AG04449 (cell line): ENCODE results near the gene BRSK2.

Experiments
- CTCF ChIA-PET: fragments of 350-600 bp; formaldehyde crosslinking; extraction: SDS; loops from one replicate; lab custom pipeline; 2021; ENCODE audit warnings: antibody characterized with exemption; lab: Yijun Ruan, JAX
- POLR2A ChIA-PET: fragments of 400-600, 350-600 bp; formaldehyde crosslinking; extraction: SDS; loops from one replicate; lab custom pipeline; 2020; ENCODE audit warnings: antibody characterized with exemption, inconsistent platforms; lab: Yijun Ruan, JAX
- DNase-seq: peaks from one replicate; pipeline ENCODE4 v3.0.0-alpha.2; 2010; ENCODE audit warnings: low read depth, low spot score
- H3K4me3 ChIP-seq: 2 replicates; pipeline ENCODE4 v1.5.1; 2011; ENCODE audit warnings: low read depth, mild to moderate bottlenecking, control low read depth, low read length
- TF ChIP-seq, protein P1 (sequence below): IDR thresholded peaks from one replicate; pipeline ENCODE4 v1.5.1; 2011; ENCODE audit warnings: mild to moderate bottlenecking, moderate library complexity, low read length, control low read depth, inconsistent platforms; ENCODE audit not compliant: insufficient read depth; ENCODE audit errors: missing control alignments

BRSK2 gene

DNA sequence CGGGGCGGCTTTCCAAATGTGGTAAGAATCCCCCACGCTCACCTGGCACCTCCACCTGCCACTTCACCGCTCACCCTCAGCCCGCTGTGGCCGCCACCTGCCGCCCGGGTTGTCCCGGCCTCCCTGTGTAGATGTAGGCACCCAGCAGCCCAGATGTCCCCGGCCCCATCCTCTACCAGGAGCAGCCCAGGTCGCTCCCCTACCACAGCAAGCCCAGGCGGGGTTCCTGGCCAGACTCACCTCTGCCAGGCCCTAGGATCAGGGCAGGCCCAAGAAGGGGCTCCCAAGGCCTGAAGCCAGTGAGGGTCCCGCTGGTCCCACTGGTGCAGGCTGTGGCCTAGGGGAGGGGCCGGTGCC is 69.5 kb downstream of the BRSK2 start:
- TF ChIP-seq, protein P1, sequence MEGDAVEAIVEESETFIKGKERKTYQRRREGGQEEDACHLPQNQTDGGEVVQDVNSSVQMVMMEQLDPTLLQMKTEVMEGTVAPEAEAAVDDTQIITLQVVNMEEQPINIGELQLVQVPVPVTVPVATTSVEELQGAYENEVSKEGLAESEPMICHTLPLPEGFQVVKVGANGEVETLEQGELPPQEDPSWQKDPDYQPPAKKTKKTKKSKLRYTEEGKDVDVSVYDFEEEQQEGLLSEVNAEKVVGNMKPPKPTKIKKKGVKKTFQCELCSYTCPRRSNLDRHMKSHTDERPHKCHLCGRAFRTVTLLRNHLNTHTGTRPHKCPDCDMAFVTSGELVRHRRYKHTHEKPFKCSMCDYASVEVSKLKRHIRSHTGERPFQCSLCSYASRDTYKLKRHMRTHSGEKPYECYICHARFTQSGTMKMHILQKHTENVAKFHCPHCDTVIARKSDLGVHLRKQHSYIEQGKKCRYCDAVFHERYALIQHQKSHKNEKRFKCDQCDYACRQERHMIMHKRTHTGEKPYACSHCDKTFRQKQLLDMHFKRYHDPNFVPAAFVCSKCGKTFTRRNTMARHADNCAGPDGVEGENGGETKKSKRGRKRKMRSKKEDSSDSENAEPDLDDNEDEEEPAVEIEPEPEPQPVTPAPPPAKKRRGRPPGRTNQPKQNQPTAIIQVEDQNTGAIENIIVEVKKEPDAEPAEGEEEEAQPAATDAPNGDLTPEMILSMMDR, result no peak
- H3K4me3 ChIP-seq, result no peak overlapping the region
- DNase-seq, result no peak
- POLR2A ChIA-PET, result no interaction called here
- CTCF ChIA-PET, result no interaction called here

DNA sequence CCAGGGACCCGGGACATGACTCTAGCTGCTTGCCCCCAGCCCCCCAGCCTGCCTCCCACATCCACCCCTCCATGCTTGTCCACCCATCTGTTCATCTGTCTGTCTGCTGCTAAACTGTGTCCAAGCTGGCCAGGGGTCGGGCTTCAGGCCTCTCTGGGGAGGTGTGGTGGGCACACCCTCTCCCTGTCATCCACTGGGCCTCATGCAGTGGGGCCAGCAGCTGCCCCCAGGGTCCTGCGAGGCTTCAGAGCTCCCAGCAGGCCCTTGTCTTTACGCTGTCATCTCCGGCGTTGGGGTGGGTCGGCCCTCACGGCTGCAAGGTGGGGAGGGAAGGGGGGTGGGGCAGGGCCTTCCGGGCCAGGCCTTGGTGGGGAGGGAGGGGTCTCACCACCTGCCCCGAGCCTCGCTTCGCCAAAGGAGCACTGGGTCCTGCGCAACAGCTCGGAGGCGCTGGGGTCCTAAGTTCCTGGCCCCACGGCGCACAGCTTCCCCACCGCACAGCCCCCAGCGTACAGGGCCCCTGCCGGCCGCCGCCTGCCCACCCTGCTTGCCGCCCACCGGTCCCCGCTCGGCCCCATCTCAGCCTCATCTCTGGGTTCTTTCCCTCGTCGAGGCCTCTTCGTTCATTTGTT is 70.1 kb downstream of the BRSK2 start:
- TF ChIP-seq, protein P1, result no peak
- ChIA-PET POLR2A (no interaction called here), CTCF (no interaction called here)
- DNase-seq, result no peak
- H3K4me3 ChIP-seq, result no peak overlapping the region

DNA sequence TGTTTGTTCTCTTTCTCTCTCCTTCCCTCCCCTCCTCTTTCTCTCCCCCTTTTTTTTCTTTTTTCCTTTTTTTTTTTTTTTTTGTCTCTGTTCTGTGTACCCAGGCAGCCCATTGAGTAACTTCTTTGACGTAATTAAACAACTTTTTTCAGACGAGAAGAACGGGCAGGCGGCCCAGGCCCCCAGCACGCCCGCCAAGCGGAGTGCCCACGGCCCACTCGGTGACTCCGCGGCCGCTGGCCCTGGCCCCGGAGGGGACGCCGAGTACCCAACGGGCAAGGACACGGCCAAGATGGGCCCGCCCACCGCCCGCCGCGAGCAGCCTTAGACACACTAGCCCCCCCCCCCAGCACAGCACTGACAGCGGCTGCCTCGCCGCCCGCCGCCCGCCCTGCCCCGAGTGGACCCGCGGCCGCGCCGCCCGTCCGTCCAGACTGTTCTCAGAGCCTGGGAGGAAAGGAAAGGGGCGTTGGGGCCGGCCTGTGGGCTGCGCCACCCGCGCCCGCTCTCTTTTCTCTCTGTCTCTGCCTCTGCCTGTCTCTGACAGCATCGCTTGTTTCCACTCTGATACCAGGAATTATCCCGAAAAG is 70.8 kb downstream of the BRSK2 start:
- TF ChIP-seq, protein P1, result no peak
- POLR2A ChIA-PET, result no interaction called here
- H3K4me3 ChIP-seq, result no peak overlapping the region
- CTCF ChIA-PET, result no interaction called here
- no peak for DNase-seq

DNA sequence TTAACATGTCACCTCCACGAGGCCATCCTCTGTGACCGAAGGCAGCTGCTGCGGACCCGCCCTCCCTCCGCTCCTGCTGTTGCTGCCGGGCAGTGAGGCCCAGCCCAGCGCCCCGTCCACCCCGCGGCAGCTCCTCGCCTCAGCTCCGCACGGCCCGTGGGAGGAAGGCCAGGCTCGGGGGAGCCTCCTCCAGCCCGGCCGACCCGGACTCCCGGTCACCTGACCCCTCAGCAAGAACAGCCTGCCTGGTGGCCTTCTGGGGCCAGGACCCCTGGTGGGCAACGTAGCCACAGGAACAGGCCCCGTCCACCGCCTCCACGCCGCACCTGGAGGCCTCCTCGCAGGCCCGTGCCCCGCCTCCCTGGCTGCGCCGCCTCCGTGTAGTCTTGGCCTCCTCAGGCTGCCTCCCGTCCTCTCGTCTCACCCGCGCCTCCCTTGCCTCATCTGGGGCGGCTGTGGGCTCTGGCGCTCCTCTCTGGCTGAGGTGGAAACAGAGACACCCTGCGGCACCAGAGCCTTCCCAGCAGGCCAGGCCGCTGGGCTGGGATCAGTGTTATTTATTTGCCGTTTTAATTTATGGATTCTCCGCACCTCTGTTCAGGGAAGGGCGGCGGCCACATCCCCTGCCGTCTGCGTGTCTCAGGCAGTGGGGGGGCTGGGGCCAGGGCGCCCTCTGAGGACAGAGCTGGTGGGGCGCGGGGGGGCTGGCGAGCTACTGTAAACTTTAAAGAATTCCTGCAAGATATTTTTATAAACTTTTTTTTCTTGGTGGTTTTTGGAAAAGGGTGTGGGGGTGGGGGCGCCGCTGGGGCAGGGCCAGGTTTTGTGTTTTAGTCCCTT is 71.5 kb downstream of the BRSK2 start:
- no peak for DNase-seq
- CTCF ChIA-PET, result no interaction called here
- no peak overlapping the region for H3K4me3 ChIP-seq
- TF ChIP-seq, protein P1, result no peak
- POLR2A ChIA-PET, result no interaction called here

DNA sequence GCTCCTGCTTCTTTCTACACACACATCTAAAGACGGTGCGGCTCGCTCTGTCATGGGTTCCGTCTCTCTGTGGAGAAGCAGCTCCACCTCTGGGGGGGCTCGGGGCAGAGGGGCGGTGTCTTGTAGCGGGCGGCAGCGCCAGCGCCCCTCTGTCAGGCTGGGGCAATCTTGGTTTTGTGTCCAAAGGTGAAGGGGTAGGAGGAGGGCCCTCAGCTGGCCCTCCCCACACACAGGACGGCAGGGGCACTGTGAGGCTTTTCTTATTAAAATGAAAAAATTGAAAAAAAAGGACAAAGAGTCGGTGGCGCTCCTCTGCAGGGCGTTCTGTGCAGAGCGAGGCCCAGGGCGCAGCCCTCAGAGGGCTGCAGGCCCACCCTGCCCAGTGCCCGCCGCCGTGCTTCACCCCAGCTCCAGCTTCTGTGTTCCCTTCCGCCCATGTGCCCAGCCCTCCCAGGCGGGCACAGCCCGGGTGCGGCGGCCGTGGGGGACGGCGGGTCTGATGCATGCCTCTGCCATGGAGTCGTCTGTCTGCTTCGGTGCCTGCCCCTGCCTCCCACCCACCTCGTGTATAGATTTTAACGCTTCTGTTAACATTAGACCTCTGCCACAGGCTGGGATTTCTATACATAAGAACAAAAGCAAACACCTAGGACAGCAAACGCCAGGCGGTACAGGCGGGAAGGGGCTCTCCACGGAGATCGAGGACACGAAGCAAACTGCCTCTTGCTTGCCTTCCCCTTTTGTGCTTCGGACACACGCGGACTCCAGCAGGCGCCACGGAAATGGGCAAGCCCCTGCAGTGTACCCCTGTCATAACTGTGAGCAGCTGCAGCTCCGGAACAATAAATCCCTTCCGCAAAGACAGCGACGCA is 72.3 kb downstream of the BRSK2 start:
- POLR2A ChIA-PET, result no interaction called here
- DNase-seq, result no peak
- CTCF ChIA-PET, result no interaction called here
- H3K4me3 ChIP-seq, result no peak overlapping the region
- TF ChIP-seq, protein P1, result no peak
